Measurements from ENCODE around the gene HCN1. TPM values are rescaled to one million over a fixed set of nuclear protein-coding genes. Genes with fewer than 3 reads are reported as not detected.

The HCN1 gene
- total and polyA plus RNA-seq, 2 of the 8 experiments (the other 6 are each of a cell fraction or from before 2014, with no cell fraction given): 1.1 to 6.7 TPM

DNA sequence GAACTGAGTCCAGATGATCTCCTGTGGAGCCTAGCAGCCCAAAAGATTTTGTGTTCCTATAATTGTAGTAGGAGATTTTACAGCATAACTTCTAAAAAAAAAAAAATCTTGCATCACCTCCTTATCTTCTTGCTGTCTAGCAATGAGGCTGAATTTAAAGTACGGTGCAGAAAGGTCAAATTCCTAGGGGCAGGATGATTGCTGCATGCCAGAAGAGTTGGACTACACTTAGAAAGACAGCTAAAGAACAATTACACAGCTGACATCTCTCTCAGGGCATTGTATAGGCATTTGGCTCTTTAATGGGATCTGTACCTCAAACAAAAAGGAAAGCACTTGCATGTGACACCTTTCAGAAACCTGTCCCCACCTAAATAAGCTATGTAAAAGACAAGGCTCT lies 443.2 kb downstream of the HCN1 start (continued):
- TF ChIP-seq ATF2 (IDR thresholded peaks at IDR 0.05; ENCODE audit: low read length) (no peak), KDM5A (IDR thresholded peaks at IDR 0.05; ENCODE audit: low read length) (no peak), PHF8 (conservative IDR thresholded peaks at IDR 0.05; ENCODE audit: low read depth, low read length) (no peak), SIX5 (IDR thresholded peaks at IDR 0.05; ENCODE audit: low read depth, low read length) (no peak)

Measured in H1 (cell line).